NCI-H2171 (cell line): ENCODE data around the gene TRNP1.

ENCODE experiments used
- DNase-seq: peaks from one replicate; lab custom pipeline; 2025; lab: John Stamatoyannopoulos, UW

Gene TRNP1

DNA sequence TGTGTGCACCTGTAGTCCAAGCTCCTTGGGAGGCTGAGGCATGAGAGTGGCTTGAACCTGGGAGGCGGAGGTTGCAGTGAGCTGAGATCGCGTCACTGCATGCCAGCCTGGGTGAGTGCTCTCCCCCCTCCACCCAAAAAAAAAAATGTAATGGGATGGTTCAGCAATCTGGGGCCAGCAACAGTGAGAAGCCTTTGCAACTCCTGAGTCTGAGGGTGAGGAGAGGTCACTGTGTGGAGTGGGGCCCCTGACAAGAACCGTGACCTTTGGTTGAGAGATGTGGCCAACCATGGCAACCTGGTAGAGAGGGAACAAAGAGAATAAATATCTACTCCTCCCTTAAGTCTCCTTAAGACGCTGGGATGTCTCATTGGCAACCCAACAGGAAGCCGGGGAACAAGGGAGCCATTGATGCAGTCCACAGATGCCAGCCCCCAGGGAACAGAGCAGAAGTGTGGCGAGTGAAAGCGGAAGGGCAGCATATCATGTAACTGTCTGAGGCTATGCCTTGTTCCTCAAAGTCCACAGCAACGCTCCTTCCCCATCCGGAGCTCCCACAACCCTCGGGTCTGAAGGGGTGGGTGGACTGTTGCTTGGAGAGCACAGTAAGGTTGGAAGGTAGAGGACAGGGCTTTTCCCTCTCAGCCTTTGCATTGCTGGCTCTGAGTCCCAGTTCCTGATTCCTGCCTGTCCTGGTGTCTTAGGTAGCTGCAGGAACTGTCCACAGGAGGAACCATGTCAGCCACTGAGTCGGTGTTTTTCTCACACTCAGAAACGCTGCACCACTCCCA is 8.3 kb downstream of the TRNP1 start:
- DNase-seq, result no peak

DNA sequence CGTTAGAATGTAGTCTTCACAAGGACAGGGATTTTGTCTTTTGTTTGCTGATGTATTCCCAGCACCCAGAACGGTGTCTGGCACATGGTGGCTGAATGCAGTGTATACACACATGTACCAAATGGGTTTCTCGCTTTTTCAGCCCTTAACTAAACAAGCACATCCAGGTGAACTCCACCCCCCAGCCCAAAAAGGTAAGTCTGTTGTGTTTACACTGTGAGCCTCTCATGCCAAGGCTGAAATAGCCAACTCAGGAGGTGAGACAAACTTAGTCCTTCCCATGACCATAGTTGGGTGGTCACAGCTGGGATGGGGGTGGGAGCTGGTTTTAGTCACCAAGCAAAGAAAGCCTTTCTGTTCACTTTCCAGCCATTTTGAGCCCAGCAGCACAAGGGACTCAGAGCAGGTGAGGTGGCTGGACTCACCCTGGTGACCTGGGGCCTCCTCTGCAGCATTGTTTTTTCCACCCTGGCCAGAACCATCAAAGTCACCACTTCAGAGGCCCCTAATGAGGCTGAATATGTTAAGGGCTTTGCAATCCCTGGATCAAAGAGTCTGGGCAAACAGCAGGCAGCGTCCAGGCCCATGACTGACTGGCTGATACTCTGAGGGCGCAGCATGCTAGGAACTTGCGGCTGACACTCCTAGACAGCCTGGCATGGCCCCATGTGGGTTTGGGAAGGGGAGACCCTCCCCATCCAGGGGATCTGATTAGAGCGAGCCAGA is 10.4 kb downstream of the TRNP1 start:
- no peak for DNase-seq

DNA sequence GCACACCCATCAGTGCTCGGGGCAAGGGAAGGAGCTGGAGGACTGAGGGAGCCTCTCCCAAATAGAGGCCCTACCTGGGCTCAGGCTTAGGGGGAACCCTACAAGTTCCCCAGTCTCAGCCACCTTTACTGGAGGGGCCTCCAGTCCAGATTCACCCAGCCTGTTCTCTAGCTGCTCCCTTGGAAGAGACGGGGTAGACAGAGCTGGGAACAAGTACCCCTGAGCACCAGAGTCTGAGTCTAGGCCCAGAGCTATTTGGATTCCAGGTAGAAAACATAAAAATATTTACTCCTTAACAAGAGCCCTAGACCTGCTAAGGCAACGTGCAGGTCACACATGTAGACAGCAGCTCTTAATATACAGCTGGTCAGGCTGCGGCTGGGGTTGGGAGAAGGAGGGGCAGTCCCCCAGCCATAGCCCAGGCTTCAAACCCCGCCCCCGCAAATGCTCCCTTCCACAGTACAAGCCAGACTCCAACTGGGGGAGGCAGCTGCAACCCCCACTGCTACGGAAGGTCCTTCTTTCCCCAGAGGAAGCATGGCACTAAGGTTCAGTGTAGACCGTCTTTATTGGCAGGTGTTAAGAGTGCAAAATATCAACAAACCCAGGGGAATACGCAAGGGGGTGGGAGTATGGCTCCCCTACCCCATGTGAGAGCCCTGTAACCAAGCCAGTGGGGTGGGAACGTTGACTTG is 11.1 kb downstream of the TRNP1 start:
- no peak for DNase-seq

- no peak for DNase-seq
Measured at GRCh38 chr1:27005166-27005530, 11.7 kb downstream of the TRNP1 start.

DNA sequence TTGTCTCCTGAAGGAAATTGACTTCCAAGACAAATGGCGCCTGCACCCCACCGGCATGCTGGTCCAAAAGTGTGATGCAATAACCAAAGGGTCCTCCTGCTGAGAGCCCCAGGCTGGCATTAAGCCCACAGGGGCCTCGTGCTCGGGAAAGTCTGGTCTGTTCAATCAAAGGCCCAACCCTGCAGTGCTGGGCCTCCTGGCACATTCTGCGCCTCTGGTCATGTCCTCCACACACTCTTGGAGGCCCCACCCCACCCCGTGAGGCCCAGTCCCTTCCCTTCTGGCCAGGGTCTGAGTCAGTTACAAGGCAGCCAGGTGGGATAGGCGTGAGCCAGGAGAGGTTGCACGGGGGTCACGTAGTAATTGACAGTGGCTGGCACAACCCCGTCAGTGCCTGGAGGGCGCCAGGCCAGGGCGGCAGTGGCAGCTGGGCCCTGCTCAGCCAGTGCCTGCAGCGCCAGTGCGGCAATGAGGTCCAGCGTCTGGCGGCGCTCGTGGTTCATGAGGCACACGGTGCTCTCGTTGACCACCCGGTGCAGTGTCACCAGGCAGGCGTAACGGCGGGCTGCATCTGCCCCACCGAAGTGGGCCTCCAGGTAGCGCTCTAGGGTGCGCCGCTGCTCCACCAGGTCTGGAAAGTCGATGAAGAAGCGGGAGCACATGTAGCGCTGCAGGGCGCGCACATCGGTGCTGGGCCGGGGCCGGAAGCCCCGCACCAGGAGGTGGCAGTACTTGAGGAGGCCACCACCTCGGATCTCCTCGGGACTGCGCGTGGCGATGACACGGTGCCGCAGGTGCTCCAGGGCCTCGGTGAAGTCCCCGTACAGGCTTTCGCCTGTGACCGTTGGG is 12.4 kb downstream of the TRNP1 start:
- DNase-seq, result no peak

DNA sequence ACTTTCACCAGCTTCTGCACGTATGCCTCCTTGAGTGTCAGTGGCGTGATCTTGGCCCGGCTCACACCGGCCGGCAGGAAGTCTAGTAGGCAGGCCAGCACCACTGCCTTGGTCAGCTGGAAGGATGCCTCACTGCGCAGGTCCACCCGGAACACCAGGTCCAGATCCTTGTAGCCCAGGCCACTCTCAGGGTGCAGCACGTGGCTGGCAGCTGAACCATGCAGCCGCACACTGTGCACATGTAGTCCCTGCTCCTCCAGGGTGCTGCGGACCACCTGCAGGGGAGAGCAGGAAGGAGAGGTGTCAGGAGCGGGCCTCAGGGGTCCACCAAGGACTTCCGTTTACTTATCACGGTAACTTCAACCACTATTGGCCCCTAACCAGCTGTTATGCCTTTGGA is 13.2 kb downstream of the TRNP1 start:
- DNase-seq, result no peak

DNA sequence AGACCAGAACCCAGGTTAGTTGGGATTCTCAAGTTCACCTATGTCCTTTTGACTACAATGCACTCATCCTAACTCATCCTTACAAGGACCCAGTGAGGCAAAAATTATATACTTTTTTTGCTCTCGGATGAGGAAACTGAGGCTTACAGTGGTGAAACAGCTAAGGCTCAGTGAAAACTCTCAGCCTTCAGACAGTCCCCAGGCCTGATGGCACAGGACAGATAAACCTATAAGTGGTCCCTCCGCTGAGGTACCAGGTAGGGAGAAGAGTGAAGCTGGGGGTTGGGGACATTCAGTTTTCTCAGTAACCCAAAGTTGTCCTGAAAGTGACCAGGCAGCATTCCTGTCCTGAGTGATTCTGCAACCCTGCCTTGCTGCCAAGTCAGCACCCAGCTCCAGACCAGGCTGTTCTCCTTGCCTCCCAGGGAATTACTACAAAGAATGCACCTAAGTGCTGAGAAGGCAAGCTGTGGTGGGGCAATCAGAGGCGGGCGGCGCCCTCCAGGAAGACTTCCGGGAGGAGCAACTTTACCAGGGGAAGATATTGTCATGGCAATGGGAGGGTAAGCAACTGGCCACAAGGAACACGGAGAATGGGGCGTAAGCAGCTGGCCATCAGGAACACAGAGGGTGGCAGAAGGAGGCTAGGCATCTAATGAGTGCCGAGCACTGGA is 14.6 kb downstream of the TRNP1 start:
- DNase-seq, result no peak

DNA sequence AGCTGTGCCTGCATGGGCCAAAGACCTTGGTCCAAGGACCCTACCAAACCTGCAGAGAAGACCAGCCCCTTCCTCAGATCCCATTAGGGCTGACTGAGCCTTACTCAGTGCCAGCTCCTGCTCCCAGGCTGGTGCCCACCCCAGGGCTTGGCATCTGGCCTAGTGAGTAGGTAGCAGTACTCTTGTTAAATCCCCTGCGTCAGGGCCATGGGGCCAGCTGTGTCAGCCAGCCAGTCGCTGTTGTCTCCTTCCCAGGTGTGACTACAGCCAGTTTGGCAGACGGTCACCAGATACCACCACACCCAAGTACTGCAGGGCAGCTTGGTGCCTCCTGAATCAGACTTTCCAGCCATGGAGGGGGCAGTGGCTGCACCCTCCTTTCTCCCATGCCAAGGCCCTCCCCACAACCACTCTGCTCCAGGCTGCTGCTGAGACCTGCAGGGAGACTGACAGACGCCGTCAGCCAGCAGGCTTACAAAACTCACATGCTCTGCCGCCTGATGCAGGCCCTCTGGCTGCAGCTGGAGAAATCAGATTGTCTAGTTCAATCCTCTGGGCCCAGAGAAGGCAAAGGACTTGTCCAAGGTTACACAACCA is 16.2 kb downstream of the TRNP1 start:
- no peak for DNase-seq

GRCh38 chr1:27010226-27010994 is 16.9 kb downstream of the TRNP1 start:
- DNase-seq, result no peak

DNA sequence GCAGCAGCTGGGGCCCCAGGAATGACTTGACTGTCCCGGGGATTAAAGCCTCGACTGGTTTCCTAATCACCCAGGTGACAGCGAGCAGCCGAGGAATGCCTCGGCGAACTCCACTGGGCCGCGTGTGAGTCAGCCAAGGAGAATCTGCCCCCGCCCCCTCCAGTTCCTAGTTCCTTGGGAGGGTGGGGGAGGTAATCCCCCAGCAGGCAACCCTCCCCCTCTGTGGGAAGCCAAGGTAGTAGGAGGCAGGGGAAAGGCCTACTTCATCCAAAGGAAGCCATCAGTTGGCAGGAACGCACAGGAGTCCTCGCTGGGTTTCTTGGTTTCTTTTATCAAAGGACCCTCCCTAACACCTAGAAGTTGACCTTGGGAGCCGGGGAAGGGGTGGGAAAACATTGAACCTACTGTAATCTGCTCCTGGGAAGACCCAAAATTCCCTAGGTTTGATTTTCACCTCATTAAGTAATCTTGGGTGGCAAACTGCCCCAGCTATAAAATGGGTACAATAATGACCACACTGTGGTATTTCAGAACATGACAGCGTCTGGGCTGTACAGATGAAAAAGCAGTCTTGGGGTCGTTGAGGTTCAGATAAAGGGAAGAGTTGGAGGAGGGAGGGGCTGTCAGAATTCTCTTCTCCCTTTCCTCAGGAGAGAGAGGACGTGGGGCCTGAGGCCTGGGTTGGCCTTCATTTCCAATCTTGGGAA is 17.7 kb downstream of the TRNP1 start:
- DNase-seq, result no peak

- DNase-seq, result no peak
Measured at GRCh38 chr1:27011976-27012563, 18.6 kb downstream of the TRNP1 start.

GRCh38 chr1:27015260-27015659 is 21.8 kb downstream of the TRNP1 start:
- no peak for DNase-seq

GRCh38 chr1:27016376-27016775 is 22.9 kb downstream of the TRNP1 start:
- DNase-seq, result no peak

DNA sequence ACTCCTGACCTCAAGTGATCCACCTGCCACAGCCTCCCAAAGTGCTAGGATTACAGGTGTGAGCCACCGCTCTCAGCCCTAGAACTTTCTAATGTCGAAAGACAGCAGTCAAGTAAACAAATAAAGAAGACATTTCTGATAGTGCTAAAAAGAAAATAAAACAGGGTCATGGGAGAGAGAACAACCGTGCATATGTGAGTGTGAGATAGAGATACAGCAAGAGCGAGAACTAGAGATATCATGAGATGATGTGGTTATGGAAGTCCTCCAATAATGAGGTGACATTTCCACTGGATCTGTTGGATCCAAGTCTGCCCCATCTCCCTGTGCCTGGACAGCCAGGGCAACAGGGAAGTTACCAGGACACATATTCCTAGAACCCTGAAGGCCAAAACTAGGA is 23.7 kb downstream of the TRNP1 start:
- DNase-seq, result no peak

DNA sequence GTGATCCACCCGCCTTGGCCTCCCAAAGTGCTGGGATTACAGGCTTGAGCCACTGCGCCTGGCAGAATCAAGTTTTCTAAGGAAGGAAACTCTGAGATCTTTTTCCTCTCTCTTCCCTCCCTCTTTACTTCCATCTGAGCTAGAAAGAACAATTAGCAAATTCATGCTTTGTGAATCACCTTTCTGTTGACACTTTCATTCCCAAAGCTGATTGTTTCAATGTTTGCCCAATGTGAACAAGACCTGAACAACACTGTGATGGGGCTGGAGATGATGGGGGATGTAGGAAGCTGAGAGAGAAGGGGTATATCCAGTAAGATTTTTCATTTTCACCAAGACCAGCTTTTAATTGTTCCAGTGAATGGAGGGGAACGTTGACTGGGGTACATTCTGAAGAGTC is 24.8 kb downstream of the TRNP1 start:
- DNase-seq, result no peak

- no peak for DNase-seq
Measured at GRCh38 chr1:27021354-27022031, 28.0 kb downstream of the TRNP1 start.

GRCh38 chr1:27025718-27026117 is 32.2 kb downstream of the TRNP1 start:
- DNase-seq, result no peak

GRCh38 chr1:27026621-27027574 is 33.4 kb downstream of the TRNP1 start:
- DNase-seq, result no peak
